Body of pancreas (tissue), 4 donors: ENCODE measurements around the gene SIRPG.

Experiments
- POLR2A ChIP-seq, 3 donors: fragments of 450-650 bp; IDR thresholded peaks; one replicate each; pipeline ENCODE4 v1.6.1; 2016; ENCODE audit warnings: antibody characterized with exemption in 3 of 3, mild to moderate bottlenecking in 2 of 3
- TF ChIP-seq, protein P1 (sequence below), 7 experiments: fragments of 450-650 bp in 4 of 7; fragments of 200-600 bp in 3 of 7; sonication (generic) in 3 of 7; IDR thresholded peaks; one replicate each; pipeline ENCODE4 v1.5.1; 2016 to 2019; ENCODE audit warnings: antibody characterized with exemption in 7 of 7

DNA sequence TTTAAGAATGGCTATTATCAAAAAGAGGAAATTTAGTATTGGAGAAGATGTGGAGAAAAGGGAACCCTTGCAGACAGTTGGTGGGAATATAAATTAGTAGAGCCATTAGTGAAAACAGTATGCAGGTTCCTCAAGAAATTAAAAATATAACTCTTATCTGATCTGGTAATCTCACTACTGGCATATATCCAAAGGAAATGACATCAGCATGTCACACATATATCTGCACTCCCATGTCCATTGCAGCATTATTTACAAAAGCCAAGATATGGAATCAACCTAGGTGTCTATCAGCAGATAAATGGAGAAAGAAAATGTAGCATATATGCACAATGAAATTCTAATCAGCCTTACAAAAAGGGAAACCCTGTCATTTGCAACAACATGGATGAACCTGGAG lies 2.6 kb downstream of the SIRPG start:
- no peak for TF ChIP-seq POLR2A (IDR thresholded peaks at IDR 0.05)
- TF ChIP-seq, protein P1, sequence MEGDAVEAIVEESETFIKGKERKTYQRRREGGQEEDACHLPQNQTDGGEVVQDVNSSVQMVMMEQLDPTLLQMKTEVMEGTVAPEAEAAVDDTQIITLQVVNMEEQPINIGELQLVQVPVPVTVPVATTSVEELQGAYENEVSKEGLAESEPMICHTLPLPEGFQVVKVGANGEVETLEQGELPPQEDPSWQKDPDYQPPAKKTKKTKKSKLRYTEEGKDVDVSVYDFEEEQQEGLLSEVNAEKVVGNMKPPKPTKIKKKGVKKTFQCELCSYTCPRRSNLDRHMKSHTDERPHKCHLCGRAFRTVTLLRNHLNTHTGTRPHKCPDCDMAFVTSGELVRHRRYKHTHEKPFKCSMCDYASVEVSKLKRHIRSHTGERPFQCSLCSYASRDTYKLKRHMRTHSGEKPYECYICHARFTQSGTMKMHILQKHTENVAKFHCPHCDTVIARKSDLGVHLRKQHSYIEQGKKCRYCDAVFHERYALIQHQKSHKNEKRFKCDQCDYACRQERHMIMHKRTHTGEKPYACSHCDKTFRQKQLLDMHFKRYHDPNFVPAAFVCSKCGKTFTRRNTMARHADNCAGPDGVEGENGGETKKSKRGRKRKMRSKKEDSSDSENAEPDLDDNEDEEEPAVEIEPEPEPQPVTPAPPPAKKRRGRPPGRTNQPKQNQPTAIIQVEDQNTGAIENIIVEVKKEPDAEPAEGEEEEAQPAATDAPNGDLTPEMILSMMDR (IDR thresholded peaks at IDR 0.05) = no peak
